ENCODE data around the gene CLASP1. TPM values are rescaled to one million over a fixed set of nuclear protein-coding genes. Genes with fewer than 3 reads are reported as not detected.

Gene CLASP1
- total and polyA plus RNA-seq, 2 of the 8 experiments (the other 6 are each of a cell fraction or from before 2014, with no cell fraction given), result 7.3 to 53.9 TPM

DNA sequence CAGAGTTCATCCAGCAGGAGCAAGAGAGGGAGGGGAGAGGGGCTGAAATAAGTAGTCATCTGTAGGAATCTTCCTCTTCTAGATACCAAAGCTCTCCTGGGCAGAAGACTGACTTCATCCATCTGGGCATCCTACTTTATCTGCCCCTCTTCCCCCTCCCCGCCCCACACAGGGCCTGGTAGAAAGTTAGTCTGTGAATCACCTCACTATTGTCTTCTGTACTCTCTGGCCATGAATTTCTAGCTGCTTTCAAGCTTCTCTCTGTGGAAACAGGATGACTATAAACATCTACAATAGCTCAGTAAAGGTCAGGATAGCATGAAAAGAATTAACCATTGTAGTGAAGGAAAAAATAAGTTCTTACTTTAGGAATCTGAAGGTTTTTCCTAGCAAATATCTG, 166.2 kb downstream of the CLASP1 start:
- H4K91ac ChIP-seq (replicated peaks; ENCODE audit: insufficient read length, low read length), result no peak overlapping the region
- H3K9me3 ChIP-seq (ENCODE audit: insufficient read depth in 2 of 2, low read depth in 1 of 2, low read length in 1 of 2), result no peaks in the 10 kb centered on the region
- H3K23me2 ChIP-seq (ENCODE audit: low read depth, low read length), result peaks cover 6% of the 10 kb centered on the region; the same call in 1 of the 2 replicates
- no peak overlapping the region for H3K23ac ChIP-seq (ENCODE audit: insufficient read length)
- no peak for FAIRE-seq
- ChIA-PET CTCF (ENCODE audit: partially characterized antibody) (interaction anchor here (0.6 to 1.5 kb wide), 2 partner anchors 11 to 929 kb away, joined by 3 to 4 read pairs; no protein-coding TSS in a partner anchor), POLR2A (ENCODE audit: partially characterized antibody) (interaction anchor here (1.2 kb wide), 1 partner anchor 48 kb away, joined by 3 read pairs; the partner anchor contains the start of gene RNU4ATAC)
- no peak overlapping the region for H4K5ac ChIP-seq (ENCODE audit: insufficient read length, low read depth, low read length)
- no peak overlapping the region for H2BK120ac ChIP-seq (replicated peaks; ENCODE audit: low read depth, low read length)
- no peak overlapping the region for H3K27ac ChIP-seq (ENCODE audit: low read depth, low read length)
- no peak overlapping the region for H3K4me2 ChIP-seq (ENCODE audit: insufficient read depth in 1 of 2, low read depth in 2 of 2, low read length in 2 of 2)
- WGBS, 2 experiments (ENCODE audit: extremely low coverage in 1 of 2, insufficient coverage in 1 of 2, insufficient read length in 1 of 2, insufficient replicate concordance in 2 of 2, low coverage in 1 of 2, low lambda C conversion rate in 2 of 2, missing lambda C conversion rate in 1 of 2), result 88% methylated on average over 1 of the region's 1 CpG; no CpG with 5 or more reads in 1 of the 2 experiments
- no peak overlapping the region for H3K4me3 ChIP-seq (ENCODE audit: extremely low read depth in 1 of 4, insufficient read depth in 2 of 4, low read depth in 3 of 4, low read length in 4 of 4)
- no peaks in the 10 kb centered on the region for H3K36me3 ChIP-seq (ENCODE audit: control insufficient read depth in 2 of 4, insufficient read depth in 4 of 4, low read length in 3 of 4)
- no peak overlapping the region for H2AK5ac ChIP-seq (ENCODE audit: low read depth, low read length)
- H2BK15ac ChIP-seq (ENCODE audit: low read length), result no peak overlapping the region
- peaks cover 0 to 6% (median 1%) of the 10 kb centered on the region in 4 experiments; a peak in 3 of 7 replicates for H3K4me1 ChIP-seq (replicated peaks in 1 of 4; ENCODE audit: control insufficient read depth in 3 of 4, insufficient read depth in 4 of 4, low read length in 3 of 4)
- peaks cover 5% of the 10 kb centered on the region for H3K79me1 ChIP-seq (ENCODE audit: low read depth, low read length)
- no peak overlapping the region for H3K4ac ChIP-seq (replicated peaks; ENCODE audit: insufficient read length, low read depth, low read length)
- no peak overlapping the region for H3K18ac ChIP-seq (ENCODE audit: extremely low read depth, low read length)
- H3K56ac ChIP-seq (replicated peaks; ENCODE audit: insufficient read length, low read depth, low read length), result no peak overlapping the region
- peaks cover 0 to 4% of the 10 kb centered on the region in 2 experiments for H4K20me1 ChIP-seq (replicated peaks in 1 of 2; ENCODE audit: control insufficient read depth in 1 of 2, insufficient read depth in 2 of 2, low read length in 2 of 2)
- H2AFZ ChIP-seq (ENCODE audit: low read length), result no peak overlapping the region
- no peak overlapping the region for H2BK12ac ChIP-seq (ENCODE audit: low read depth, low read length)
- H3K9ac ChIP-seq (replicated peaks in 1 of 4; ENCODE audit: extremely low read depth in 1 of 4, low read depth in 3 of 4, low read length in 3 of 4), result no peak overlapping the region
- no peaks in the 10 kb centered on the region for H3K27me3 ChIP-seq (replicated peaks in 1 of 4; ENCODE audit: control insufficient read depth in 3 of 4, extremely low read depth in 1 of 4, insufficient read depth in 3 of 4, low read length in 3 of 4)
- H3K79me2 ChIP-seq (ENCODE audit: control insufficient read depth in 1 of 2, insufficient read depth in 2 of 2, low read length in 2 of 2), result peaks cover 0 to 21% of the 10 kb centered on the region in 2 experiments; a peak in 1 of 4 replicates
- H3K14ac ChIP-seq (ENCODE audit: insufficient read length), result no peak overlapping the region
- H2BK20ac ChIP-seq (ENCODE audit: low read length), result no peak overlapping the region
- no peak overlapping the region for H4K8ac ChIP-seq (ENCODE audit: extremely low read depth, insufficient read depth, low read length)
- DNase-seq (ENCODE audit: low read depth in 1 of 2, low spot score in 2 of 2), result no peak
- H2BK5ac ChIP-seq (ENCODE audit: low read depth, low read length), result no peak overlapping the region
- TF ChIP-seq SP1 (IDR thresholded peaks at IDR 0.05; ENCODE audit: low read depth, low read length), result no peak
- no peak for TF ChIP-seq MAFK (IDR thresholded peaks at IDR 0.05; ENCODE audit: low read depth, low read length)
- TF ChIP-seq GABPA (IDR thresholded peaks at IDR 0.05; ENCODE audit: borderline replicate concordance, insufficient read depth, low read length), result no peak
- TF ChIP-seq ASH2L (IDR thresholded peaks at IDR 0.05; ENCODE audit: low read length), result no peak
- no peak for TF ChIP-seq TAF7 (optimal IDR thresholded peaks at IDR 0.05; ENCODE audit: borderline replicate concordance, low read depth, low read length)
- no peak for TF ChIP-seq CTCF (IDR thresholded peaks at IDR 0.05; ENCODE audit: control extremely low read depth in 1 of 3, insufficient read depth in 1 of 3, low read depth in 1 of 3, low read length in 3 of 3)
- TF ChIP-seq EP300 (IDR thresholded peaks at IDR 0.05; ENCODE audit: borderline replicate concordance in 1 of 2, low read depth in 2 of 2, low read length in 2 of 2), result no peak
- TF ChIP-seq CTBP2 (IDR thresholded peaks at IDR 0.05; ENCODE audit: borderline replicate concordance, insufficient read depth, insufficient read length, low read length), result no peak
- TF ChIP-seq NANOG (IDR thresholded peaks at IDR 0.05; ENCODE audit: insufficient read depth, low read depth, low read length, poor library complexity, severe bottlenecking), result no peak
- no peak for TF ChIP-seq POU5F1 (IDR thresholded peaks at IDR 0.05; ENCODE audit: low read depth, low read length)
- TF ChIP-seq KDM5A (IDR thresholded peaks at IDR 0.05; ENCODE audit: low read length), result no peak

Measured in H1 (cell line).